Parathyroid adenoma (tissue), 2 donors: Measurements from ENCODE around the gene ANXA4.
A peak's percentile ranks its signal among the peaks of the same experiment; 100 is the strongest.

Source experiments
- H2AFZ ChIP-seq: fragments of 300-600 bp; sonication (generic); one replicate; pipeline ENCODE4 v1.7.0; 2017; ENCODE audit warnings: antibody characterized with exemption, mild to moderate bottlenecking
- H3K27ac ChIP-seq: fragments of 300-600 bp; sonication (generic); one replicate; pipeline ENCODE4 v1.7.0; 2017
- H3K27me3 ChIP-seq: fragments of 300-600 bp; sonication (generic); one replicate; pipeline ENCODE4 v1.7.0; 2017; ENCODE audit warnings: low read length; ENCODE audit not compliant: control insufficient read depth, insufficient read depth
- H3K36me3 ChIP-seq: fragments of 300-600 bp; sonication (generic); one replicate; pipeline ENCODE4 v1.7.0; 2017; ENCODE audit warnings: low read length; ENCODE audit not compliant: control insufficient read depth, insufficient read depth
- H3K4me1 ChIP-seq: fragments of 300-600 bp; sonication (generic); one replicate; pipeline ENCODE4 v1.7.0; 2017; ENCODE audit warnings: control low read depth
- H3K4me2 ChIP-seq: fragments of 300-600 bp; sonication (generic); one replicate; pipeline ENCODE4 v1.7.0; 2017; ENCODE audit warnings: low read length
- H3K4me3 ChIP-seq: fragments of 300-600 bp; sonication (generic); one replicate; pipeline ENCODE4 v1.7.0; 2017; ENCODE audit warnings: low read depth, low read length
- H3K79me2 ChIP-seq: fragments of 300-600 bp; sonication (generic); one replicate; pipeline ENCODE4 v1.7.0; 2017; ENCODE audit warnings: control low read depth
- H3K9ac ChIP-seq: fragments of 300-600 bp; sonication (generic); one replicate; pipeline ENCODE4 v1.7.0; 2017; ENCODE audit warnings: mild to moderate bottlenecking
- H3K9me3 ChIP-seq: fragments of 300-600 bp; sonication (generic); one replicate; pipeline ENCODE4 v1.7.0; 2017; ENCODE audit warnings: low read length; ENCODE audit not compliant: control insufficient read depth
- TF ChIP-seq, protein P1 (sequence below): fragments of 300-600 bp; sonication (generic); IDR thresholded peaks from one replicate; pipeline ENCODE4 v1.7.0; 2017; ENCODE audit warnings: antibody characterized with exemption, mild to moderate bottlenecking
- donor health status: primary hyperparathyroidism.

ANXA4 gene

DNA sequence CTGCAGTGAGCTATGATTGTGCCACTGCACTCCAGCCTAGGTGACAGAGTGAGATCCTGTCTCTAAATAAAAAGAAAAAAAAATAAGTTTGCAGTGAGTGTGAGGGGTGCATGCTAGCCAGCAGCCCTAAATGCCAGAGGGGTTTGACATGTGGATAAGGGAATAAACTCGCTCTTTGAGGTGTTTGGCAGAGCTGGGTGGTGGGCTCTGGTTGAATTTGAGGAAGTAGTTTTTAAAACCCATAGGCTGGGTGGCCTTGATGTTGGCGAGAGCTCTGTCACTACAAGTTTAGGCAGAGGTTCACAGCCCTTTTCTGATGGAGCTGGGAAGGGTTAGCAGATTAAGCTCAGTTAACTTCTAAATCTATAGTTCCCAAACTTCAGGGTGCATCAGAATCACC is 3.1 kb downstream of the ANXA4 start:
- TF ChIP-seq, protein P1, sequence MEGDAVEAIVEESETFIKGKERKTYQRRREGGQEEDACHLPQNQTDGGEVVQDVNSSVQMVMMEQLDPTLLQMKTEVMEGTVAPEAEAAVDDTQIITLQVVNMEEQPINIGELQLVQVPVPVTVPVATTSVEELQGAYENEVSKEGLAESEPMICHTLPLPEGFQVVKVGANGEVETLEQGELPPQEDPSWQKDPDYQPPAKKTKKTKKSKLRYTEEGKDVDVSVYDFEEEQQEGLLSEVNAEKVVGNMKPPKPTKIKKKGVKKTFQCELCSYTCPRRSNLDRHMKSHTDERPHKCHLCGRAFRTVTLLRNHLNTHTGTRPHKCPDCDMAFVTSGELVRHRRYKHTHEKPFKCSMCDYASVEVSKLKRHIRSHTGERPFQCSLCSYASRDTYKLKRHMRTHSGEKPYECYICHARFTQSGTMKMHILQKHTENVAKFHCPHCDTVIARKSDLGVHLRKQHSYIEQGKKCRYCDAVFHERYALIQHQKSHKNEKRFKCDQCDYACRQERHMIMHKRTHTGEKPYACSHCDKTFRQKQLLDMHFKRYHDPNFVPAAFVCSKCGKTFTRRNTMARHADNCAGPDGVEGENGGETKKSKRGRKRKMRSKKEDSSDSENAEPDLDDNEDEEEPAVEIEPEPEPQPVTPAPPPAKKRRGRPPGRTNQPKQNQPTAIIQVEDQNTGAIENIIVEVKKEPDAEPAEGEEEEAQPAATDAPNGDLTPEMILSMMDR, result no peak
- Histone ChIP-seq H3K4me3 (peak overlapping the region; percentile 93), H3K4me2 (peak overlapping the region; percentile 94), H3K9ac (no peak overlapping the region), H3K36me3 (no peaks in the 10 kb centered on the region), H3K27ac (no peak overlapping the region), H3K79me2 (peaks cover 29% of the 10 kb centered on the region), H3K27me3 (no peaks in the 10 kb centered on the region), H2AFZ (no peak overlapping the region), H3K4me1 (peaks cover 12% of the 10 kb centered on the region), H3K9me3 (no peaks in the 10 kb centered on the region)

DNA sequence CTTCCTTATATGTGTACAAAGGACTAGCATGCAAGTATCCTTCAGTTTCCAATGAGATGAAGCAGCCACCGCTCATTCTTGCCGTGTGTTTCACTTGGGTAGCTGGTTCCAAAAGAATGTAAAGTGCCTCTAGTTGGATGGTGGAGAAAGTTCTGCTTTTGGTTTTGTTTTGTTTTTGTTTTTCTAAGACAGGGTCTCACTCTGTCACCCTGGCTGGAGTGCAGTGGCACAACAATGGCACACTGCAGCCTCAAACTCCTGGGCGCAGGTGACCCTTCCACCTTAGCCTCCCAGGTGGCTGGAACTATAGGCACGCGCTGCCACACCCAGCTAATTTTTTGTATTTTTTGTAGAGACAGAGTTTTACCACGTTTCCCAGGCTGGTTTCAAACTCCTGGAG is 8.3 kb downstream of the ANXA4 start:
- Histone ChIP-seq H3K79me2 (peaks cover 15% of the 10 kb centered on the region), H3K27ac (no peak overlapping the region), H3K4me2 (peak overlapping the region; percentile 33), H3K9ac (no peak overlapping the region), H2AFZ (no peak overlapping the region), H3K27me3 (no peaks in the 10 kb centered on the region), H3K9me3 (no peaks in the 10 kb centered on the region), H3K36me3 (no peaks in the 10 kb centered on the region), H3K4me3 (no peak overlapping the region), H3K4me1 (no peaks in the 10 kb centered on the region)
- TF ChIP-seq, protein P1, result no peak

DNA sequence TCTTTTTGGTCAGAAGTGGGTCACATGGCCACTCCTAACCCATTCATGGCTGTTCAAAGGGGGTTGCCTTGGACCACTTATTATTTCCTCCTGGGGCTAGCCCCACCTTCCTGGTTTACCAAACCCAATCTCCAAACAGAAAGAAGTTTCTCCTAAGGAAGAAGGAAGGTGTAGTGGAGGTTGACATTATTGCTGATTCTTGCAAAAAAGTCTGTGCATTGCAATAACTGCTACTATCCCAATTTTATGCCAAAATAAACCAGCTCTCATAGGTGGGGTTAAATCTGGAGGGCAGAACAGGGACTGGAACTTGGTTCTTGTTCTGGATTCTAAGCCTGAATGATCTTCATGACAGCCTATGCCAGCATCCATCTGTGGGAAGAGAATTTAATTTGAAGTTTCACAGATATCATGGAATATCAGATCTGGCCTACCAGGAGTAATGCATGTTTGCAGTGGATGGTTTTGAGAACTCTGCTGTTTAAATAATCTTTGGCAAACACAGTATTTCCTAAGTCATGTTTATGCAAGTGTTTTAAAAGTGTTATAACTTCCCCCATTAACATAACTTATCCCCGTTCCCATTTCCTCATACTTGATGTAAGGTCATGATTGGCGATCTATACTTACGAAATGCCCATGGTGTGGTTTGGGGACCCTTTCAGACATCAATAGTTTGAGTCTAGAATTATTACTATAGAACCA is 11.9 kb downstream of the ANXA4 start:
- no peak overlapping the region for H3K4me3 ChIP-seq
- no peak overlapping the region for H3K4me2 ChIP-seq
- TF ChIP-seq, protein P1, result no peak
- H3K27ac ChIP-seq, result no peak overlapping the region
- no peaks in the 10 kb centered on the region for H3K36me3 ChIP-seq
- H3K4me1 ChIP-seq, result no peaks in the 10 kb centered on the region
- no peaks in the 10 kb centered on the region for H3K9me3 ChIP-seq
- H3K27me3 ChIP-seq, result no peaks in the 10 kb centered on the region
- peaks cover 9% of the 10 kb centered on the region for H3K79me2 ChIP-seq
- H3K9ac ChIP-seq, result no peak overlapping the region
- H2AFZ ChIP-seq, result no peak overlapping the region

DNA sequence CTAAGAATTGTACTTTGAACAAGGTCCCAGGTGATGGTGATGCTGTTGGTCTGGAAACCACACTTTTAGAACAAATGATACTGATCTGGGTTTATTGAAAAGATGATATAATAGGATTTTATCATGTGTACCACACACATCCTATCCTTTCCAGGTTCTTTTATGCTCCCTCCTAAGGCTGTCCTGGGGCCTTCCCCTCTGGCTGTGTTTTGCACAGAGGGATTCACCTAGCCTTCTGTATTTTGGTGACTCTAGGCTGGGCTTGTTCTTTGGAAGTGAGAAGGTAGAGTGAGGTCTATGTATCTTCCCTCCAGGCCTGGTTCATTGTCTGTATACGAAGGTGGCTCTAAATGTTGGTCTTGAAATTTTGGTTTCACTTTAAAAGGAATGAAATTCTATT is 12.7 kb downstream of the ANXA4 start:
- no peaks in the 10 kb centered on the region for H3K4me1 ChIP-seq
- H3K36me3 ChIP-seq, result no peaks in the 10 kb centered on the region
- no peak overlapping the region for H2AFZ ChIP-seq
- H3K4me2 ChIP-seq, result no peak overlapping the region
- no peaks in the 10 kb centered on the region for H3K9me3 ChIP-seq
- TF ChIP-seq, protein P1, result no peak
- no peaks in the 10 kb centered on the region for H3K27me3 ChIP-seq
- H3K4me3 ChIP-seq, result no peak overlapping the region
- no peak overlapping the region for H3K9ac ChIP-seq
- H3K79me2 ChIP-seq, result peaks cover 5% of the 10 kb centered on the region
- H3K27ac ChIP-seq, result no peak overlapping the region

DNA sequence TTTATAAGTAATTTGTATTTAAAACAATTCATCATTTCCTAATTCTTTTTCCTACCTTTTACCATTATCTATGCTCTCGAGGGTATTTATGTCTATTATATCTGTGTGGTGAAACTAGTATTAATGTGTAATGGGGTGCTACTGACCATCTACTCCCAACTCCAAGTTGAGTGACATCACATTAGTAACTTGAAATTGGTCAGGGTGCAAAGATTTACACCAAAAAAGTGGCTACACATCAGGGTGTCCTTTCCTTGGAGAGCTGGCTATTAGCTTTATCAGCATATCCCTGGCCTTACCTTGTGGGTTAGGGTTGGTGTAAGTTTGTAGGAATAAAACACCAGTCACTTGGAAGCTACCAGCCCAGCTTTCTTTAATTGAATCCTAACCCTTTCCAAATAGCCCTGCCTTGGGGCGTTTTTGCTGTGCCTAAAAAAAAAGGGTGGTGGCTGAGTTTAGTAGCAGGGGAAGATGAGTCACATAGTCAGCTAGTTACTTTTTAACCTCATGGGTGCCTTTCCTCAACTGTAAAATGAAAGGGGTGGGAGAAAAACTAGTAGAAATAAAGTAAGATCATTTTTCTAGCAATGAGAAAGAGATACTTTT is 14.0 kb downstream of the ANXA4 start:
- Histone ChIP-seq H3K79me2 (no peaks in the 10 kb centered on the region), H3K36me3 (no peaks in the 10 kb centered on the region), H3K27ac (no peak overlapping the region), H2AFZ (no peak overlapping the region), H3K4me1 (no peaks in the 10 kb centered on the region), H3K9ac (no peak overlapping the region), H3K4me2 (no peak overlapping the region), H3K27me3 (no peaks in the 10 kb centered on the region), H3K9me3 (no peaks in the 10 kb centered on the region), H3K4me3 (no peak overlapping the region)
- TF ChIP-seq, protein P1, result no peak
